NCI-H2196 (cell line): ENCODE measurements around the gene NUP214.
"Not testable (repeated sequence)": the region's sequence is repeated elsewhere in the genome, so short reads cannot be mapped to it uniquely, and the experiment has no call there.

Experiments
- DNase-seq: peaks from one replicate; lab custom pipeline; 2025; ENCODE audit not compliant: unreplicated experiment; lab: John Stamatoyannopoulos, UW

Gene NUP214

GRCh38 chr9:131115360-131115742 is 10.0 kb upstream of the NUP214 start:
- not testable (repeated sequence) for DNase-seq

DNA sequence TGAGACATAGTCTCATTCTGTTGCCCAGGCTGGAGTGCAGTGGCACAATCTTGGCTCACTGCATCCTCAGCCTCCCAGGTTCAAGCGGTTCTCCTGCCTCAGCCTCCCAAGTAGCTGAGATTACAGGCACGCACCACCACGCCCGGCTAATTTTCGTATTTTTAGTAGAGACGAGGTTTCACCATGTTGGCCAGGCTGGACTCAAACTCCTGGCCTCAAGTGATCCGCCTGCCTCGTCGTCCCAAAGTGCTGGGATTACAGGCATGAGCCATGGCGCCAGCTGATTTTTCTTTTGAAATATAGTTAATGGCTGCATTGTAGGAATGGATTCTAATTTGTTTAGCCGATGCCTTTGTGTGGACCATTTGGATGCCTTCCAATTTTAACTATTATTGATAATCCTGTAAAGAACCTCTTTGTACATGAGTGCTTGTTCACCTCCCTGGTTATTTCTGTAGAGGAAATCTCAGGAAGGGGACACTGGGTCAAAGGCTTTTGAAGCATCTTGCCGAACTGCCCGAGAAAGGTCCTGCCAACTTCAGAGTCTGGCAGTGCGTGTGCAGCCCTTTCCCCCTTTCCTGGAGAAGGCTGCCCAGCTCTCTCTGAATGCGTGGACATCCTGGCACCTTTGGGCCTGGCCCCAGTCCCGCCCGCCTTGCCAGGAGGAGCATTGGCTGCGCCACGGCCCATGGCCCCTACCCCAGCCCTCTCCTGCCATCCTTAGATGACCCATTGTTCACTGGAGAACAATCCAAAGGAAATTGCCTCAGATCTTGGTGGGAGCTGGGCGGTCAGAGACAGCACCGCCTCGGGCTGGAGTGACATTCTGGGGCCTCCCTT is 8.9 kb upstream of the NUP214 start:
- DNase-seq = no peak

DNA sequence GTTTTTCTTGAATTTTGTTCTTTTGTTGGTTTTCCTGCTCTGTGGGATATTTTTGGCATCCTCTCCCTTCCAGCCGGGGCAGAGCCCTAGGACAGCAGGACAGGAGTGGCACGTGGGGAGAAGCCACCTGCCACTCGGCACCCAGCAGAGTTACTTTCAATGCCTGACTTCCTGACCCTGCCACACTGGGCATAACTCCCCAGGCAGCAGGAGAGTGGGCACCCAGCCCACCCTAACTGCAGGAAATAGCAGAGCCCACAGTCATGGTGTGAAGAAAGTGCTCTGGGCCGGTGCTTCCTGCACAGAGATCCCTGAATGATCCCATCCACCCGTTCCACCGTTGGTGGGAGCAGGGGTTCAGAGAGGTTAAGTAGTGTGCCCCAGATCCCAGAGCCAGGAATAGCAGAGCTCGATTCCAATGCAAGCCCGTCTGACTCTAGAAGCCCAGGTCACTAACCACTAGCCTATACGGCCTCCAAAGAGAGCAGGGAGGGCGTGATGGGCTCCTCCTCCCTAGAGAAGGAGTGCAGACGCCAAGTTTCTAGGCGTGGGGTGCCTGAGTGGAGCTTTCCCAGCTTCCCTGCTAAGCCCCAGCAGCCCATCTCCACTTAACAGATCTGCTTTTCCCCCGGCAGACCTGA is 8.1 kb upstream of the NUP214 start:
- no peak for DNase-seq

GRCh38 chr9:131117762-131118145 is 7.6 kb upstream of the NUP214 start:
- no peak for DNase-seq

DNA sequence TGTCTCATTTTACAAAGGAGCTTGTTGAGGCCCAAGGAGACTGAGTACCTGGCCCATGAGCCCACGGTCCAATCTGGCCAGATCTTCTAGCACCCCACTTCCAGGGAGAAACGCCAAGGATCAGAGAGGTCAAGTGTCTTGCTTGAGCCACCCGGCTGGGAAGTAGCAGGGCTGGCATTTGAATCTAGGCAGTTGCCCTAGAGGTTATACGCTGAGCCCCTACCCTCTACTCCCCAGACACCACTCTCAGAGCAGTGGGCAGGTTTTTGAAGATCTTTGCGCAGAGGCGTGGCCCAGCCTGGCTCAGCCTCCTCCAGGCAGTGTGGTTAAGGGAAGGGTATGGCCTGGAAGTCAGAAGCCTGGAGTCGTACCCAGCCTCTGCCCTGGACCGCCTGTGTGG is 5.8 kb upstream of the NUP214 start:
- no peak for DNase-seq

DNA sequence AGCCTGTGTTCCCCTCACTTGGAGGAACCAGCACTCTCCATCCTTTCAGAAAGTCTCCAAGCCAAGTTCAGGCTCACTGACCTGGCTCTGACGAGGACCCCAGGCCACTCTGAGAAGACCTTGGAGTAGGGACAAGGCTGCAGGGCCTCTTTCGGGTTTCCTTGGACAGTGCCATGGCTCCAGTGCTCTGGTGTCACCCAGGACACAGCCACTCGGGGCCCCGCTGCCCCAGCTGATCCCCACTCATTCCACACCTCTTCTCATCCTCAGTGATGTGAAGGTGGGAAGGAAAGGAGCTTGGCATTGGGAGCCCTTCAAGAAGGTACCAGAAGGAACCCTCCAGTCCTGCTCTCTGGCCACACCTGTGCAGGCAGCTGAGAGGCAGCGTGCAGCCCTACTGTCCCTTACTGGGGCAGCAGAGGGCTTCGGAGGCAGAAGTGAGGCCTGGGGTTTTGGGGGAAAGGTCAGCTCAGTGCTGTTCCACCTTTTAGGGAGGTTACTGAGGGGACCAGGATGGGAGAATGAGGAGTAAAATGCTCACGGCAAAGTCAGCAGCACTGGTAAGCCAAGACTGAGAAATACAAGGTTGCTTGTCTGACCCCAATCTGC is 4.7 kb upstream of the NUP214 start:
- no peak for DNase-seq

DNA sequence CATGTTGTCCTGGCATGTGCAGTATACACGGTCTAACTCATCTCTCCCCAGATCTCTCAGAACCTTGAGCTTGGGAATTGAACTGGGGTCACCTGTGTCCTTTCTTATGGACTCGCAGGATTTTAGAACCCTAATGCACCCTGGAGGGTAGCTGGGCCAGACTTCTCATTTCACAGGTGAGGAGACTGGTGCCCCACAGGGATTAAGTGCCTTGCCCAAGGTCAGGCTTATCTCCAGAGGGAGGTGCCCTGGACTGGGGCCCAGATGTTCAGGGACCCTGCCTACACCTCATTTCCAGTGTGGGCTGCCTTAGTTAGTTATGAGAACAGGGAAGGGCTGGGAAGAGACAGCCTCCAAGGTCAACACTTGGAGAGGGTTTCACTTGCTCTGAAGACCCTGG is 4.0 kb upstream of the NUP214 start:
- no peak for DNase-seq

DNA sequence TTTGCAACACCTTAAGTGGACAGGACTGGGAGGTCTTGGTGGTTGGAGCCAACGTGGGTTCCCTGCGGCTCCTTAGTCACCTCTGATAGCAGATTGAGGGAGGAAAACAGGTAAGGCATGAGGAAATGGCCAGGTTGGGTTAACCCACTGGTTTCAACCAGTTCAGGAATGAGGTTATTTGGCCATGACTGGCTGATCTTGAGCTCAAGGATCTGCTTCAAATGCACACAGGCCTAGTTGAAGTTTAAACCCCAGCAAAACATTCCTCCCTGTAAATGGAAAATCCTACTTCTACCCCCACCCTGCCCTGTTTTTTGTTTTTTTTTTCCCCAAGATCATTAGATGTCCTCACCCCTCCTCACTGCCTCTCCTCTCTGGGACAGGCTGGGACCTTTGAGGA is 3.2 kb upstream of the NUP214 start:
- no peak for DNase-seq

DNA sequence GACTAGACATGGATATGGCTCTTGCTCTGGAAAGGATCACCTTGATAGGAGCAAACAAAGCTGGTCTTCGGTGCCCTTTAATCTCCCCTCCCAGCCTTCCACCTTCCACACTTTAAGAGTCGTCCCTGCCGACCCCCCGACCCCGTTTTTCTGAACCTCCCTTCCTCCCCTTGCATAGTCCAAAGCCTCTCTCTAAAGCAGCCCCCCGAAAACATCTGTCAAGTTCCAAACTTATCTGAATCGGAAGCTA is 423 bp upstream of the NUP214 start:
- DNase-seq = no peak

GRCh38 chr9:131126059-131126426 is 657 bp downstream of the NUP214 start:
- DNase-seq = no peak

GRCh38 chr9:131129183-131129582 is 3.8 kb downstream of the NUP214 start:
- no peak for DNase-seq

- peak; percentile 56 for DNase-seq
Observed at GRCh38 chr9:131138676-131139075, 13.3 kb downstream of the NUP214 start.

- no peak for DNase-seq
Observed at GRCh38 chr9:131140112-131140511, 14.7 kb downstream of the NUP214 start.

- no peak for DNase-seq
Observed at GRCh38 chr9:131140550-131140949, 15.2 kb downstream of the NUP214 start.

DNA sequence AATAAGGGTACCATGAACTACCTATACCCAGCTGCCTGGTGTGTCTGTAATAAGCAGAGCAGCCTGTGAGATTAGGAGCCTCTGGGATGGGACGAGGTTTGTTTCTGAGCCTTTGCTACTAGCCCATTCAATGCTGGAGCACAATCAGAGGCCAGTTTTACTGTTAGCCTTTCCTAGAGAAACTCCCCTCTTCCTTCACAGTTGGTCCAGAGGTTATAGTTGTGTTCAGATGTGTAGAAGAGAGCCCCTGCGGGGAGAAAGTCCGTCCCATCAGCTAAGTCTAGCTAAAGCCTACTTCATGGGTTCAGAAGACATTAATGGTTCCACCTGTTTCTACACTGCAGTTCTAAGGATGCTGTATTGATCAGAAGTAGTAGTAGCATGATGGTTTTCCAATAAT is 16.8 kb downstream of the NUP214 start:
- DNase-seq = no peak

DNA sequence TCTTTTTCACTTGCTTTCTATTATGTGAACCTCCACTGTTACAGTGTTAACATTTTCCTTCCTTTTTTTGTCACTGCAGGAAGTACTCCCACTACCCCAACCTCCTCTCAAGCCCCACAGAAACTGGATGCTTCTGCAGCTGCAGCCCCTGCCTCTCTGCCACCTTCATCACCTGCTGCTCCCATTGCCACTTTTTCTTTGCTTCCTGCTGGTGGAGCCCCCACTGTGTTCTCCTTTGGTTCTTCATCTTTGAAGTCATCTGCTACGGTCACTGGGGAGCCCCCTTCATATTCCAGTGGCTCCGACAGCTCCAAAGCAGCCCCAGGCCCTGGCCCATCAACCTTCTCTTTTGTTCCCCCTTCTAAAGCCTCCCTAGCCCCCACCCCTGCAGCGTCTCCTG is 18.8 kb downstream of the NUP214 start:
- DNase-seq = no peak

- no peak for DNase-seq
Observed at GRCh38 chr9:131145245-131145644, 19.9 kb downstream of the NUP214 start.

DNA sequence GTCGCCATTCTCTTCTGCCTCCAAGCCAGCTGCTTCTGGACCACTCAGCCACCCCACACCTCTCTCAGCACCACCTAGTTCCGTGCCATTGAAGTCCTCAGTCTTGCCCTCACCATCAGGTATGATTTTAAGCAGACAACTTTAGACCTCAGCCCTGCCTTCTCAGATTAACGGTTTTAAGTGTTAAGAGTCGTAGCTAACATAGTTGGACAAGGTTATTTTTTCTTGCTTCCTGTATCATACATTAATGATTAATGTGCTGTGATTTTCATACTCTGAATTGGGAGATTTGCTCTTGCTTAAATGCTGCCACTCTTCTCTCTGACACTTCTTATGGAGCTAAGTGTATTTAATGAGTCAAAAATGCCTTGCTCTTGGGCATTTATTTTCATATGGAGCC is 20.8 kb downstream of the NUP214 start:
- DNase-seq = no peak

DNA sequence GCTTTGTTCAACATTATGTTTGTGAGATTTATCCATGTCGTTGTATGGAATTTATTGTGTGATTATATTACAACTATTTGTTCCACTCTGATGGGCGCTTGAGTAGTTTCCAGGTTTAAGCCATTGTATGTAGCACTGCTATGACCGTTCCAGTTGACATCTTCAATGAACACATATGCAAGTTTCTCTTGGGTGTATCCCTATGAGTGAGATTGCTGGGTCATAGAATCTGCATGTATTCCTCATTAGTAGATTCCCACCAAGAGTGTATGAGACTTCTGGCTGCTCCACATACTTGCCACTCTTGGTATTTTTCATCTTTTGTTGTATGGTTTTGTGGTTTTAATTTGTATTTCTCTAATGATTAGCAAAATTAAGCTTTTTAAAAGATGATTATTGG is 22.9 kb downstream of the NUP214 start:
- no peak for DNase-seq

DNA sequence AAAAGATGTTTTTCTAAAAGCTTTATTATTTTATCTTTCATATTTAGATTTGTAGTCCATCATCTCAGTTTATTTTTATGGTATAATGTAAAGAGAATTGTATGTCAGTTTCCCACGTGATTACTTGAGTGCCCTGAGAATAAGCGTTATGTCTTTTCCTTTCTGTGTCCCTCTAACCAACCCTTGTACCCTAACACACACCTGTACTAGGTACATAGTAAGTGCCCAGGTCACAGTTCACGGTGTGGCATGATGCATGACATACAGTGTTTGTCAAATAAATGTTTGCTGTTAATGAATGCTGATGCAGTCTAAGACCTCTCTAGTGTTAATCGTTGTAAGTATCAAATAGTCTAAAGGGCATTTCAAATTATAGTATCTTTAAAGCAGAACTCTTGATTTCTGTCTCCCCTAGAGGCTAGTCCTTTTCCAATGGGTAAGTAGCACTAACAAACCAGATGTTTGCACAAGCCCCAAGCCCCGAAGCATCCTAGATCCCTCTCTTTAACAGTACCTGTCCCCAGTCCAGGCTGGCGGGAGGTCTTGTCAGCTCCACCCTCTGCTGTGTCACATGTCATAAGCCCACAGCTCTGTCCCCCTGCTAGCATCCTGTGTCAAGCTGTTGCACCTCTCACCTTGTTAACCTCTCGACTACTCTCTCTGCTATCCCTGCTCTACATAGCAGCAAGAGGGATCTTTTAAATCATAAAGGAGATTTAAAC is 23.7 kb downstream of the NUP214 start:
- DNase-seq = no peak

GRCh38 chr9:131149688-131150053 is 24.3 kb downstream of the NUP214 start:
- DNase-seq = no peak

DNA sequence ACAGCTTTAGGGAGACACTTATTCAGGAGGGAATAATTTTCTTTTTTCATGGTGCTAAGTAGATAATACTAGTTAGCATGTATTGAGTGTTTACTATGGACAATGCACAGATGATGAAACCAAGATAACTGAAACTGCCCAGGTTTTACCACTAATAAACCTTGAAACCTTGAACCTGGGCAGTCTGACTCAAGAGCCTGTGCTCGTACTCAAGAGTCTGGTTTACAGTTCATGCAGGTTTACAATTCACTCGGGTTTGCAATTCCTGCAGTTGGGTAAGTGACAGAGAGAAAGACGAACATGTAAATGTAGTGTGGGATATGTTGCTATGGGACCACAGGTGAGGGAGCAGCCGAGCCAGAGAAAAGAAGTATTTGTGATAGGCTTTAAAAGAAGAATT is 28.2 kb downstream of the NUP214 start:
- no peak for DNase-seq
